Stimulated activated effector memory CD8-positive, alpha-beta T cell treated with anti-CD3 and anti-CD28 coated beads, Interleukin-12 subunit alpha, Interleukin-12 subunit beta, amount 100 ng/mL, for 72 hours (primary cell): ENCODE results near the gene MIEF2.

Experiments
- ATAC-seq: fragments of 150-1000 bp; cut with Tn5 transposase; 2 replicates; pipeline ENCODE4 v1.10.0; 2021
- DNase-seq, 2 donors: peaks; one replicate each; pipeline ENCODE4 v3.0.0; 2021 to 2022; ENCODE audit warnings: low spot score in 2 of 2
- H3K27ac Mint-ChIP-seq: one replicate; pipeline ENCODE4 v1.8.0; 2022; ENCODE audit warnings: mild to moderate bottlenecking, mixed read lengths
- H3K36me3 Mint-ChIP-seq: one replicate; pipeline ENCODE4 v1.8.0; 2022; ENCODE audit warnings: mild to moderate bottlenecking, mixed read lengths
- H3K4me1 Mint-ChIP-seq: one replicate; pipeline ENCODE4 v1.8.0; 2022; ENCODE audit warnings: mixed read lengths
- H3K4me3 Mint-ChIP-seq: one replicate; pipeline ENCODE4 v1.8.0; 2022; ENCODE audit warnings: mild to moderate bottlenecking, mixed read lengths
- H3K9me3 Mint-ChIP-seq: one replicate; pipeline ENCODE4 v1.8.0; 2022; ENCODE audit warnings: mixed read lengths

MIEF2 gene

GRCh38 chr17:18257982-18258355 is 2.5 kb upstream of the MIEF2 start:
- Mint-ChIP-seq H3K27ac (peak overlapping the region; percentile 97), H3K4me3 (peak overlapping the region; percentile 98), H3K36me3 (peaks cover 49% of the 10 kb centered on the region), H3K4me1 (peaks cover 41% of the 10 kb centered on the region), H3K9me3 (no peaks in the 10 kb centered on the region)
- DNase-seq, result peak; percentile 43 to 82
- ATAC-seq, result peak; percentile 67

GRCh38 chr17:18258356-18259038 is 2.0 kb upstream of the MIEF2 start, which contains the start of gene FLII:
Gene FLII, minus strand, starts transcription at chr17:18258738. Its CDS starts 48 bp downstream, at chr17:18258690.
- peak; percentile 57 for ATAC-seq
- H3K4me1 Mint-ChIP-seq, result peaks cover 41% of the 10 kb centered on the region
- DNase-seq, result peak; percentile 51 to 74
- H3K4me3 Mint-ChIP-seq, result peak within 1 kb of the TSS; percentile 98
- no peaks in the 10 kb centered on the region for H3K9me3 Mint-ChIP-seq
- peaks cover 44% of the 10 kb centered on the region for H3K36me3 Mint-ChIP-seq
- H3K27ac Mint-ChIP-seq, result peak within 1 kb of the TSS; percentile 97

GRCh38 chr17:18259621-18260331 is 686 bp upstream of the MIEF2 start:
- H3K9me3 Mint-ChIP-seq, result no peaks in the 10 kb centered on the region
- DNase-seq, result no peak
- peaks cover 34% of the 10 kb centered on the region for H3K36me3 Mint-ChIP-seq
- no peak for ATAC-seq
- peak overlapping the region; percentile 98 for H3K4me3 Mint-ChIP-seq
- peak overlapping the region; percentile 87 for H3K27ac Mint-ChIP-seq
- H3K4me1 Mint-ChIP-seq, result peaks cover 41% of the 10 kb centered on the region

- DNase-seq, result peak in 1 of 2 donors; percentile 33
- H3K4me1 Mint-ChIP-seq, result peaks cover 38% of the 10 kb centered on the region
- peaks cover 20% of the 10 kb centered on the region for H3K36me3 Mint-ChIP-seq
Measured at GRCh38 chr17:18261146-18261515, 669 bp downstream of the MIEF2 start.

DNA sequence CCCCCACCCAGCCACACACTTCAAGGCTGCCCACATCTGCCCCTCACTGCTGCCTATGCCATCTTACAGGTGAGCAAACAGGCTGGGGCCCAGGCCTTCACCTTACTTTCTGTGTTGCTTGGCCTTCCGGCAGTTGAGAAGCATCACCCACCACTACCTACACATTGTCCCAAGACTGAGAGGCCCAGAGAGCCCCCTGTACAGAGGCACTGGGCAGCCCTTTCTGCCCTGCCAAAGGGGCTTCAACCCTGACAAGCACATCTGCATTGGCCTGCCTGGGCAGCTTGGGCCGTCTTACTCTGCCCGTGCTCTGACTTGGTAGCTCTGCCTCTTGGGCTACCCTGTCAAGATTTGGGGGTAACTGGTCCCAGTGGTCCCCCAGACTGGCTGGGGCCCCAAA is 1.2 kb downstream of the MIEF2 start:
- peaks cover 33% of the 10 kb centered on the region for H3K4me1 Mint-ChIP-seq

More at GRCh38 chr17:18261146-18261515, 669 bp downstream of the MIEF2 start:
- Mint-ChIP-seq H3K9me3 (no peaks in the 10 kb centered on the region), H3K4me3 (peak overlapping the region; percentile 98), H3K27ac (peak overlapping the region; percentile 87)
- ATAC-seq, result peak; percentile 46

DNA sequence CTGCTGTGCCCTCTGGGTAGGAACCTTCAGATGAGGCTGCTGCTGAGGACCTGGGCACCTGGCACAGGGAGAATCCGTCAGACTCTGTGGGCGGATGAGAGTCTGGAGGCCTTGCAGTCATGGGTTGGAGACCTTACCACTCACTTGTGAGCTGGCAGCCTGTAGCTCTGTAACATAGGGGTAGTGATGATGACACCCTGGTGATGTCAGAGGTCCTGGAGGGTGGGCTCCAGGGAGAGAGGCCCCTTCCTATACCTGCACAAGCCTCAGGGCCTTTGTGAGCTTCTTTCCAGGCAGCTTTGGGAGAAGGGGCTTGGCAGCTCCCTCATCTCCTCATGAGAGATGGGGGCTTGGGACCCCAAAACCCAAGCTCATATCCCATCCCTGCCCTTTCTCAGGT is 1.6 kb downstream of the MIEF2 start:
- H3K4me3 Mint-ChIP-seq, result peak overlapping the region; percentile 98
- no peak for DNase-seq

More for the DNA sequence above, 1.2 kb downstream of the MIEF2 start:
- H3K27ac Mint-ChIP-seq, result peak overlapping the region; percentile 87
- peak overlapping the region; percentile 98 for H3K4me3 Mint-ChIP-seq
- no peak for DNase-seq
- no peaks in the 10 kb centered on the region for H3K9me3 Mint-ChIP-seq
- ATAC-seq, result no peak
- peaks cover 15% of the 10 kb centered on the region for H3K36me3 Mint-ChIP-seq

DNA sequence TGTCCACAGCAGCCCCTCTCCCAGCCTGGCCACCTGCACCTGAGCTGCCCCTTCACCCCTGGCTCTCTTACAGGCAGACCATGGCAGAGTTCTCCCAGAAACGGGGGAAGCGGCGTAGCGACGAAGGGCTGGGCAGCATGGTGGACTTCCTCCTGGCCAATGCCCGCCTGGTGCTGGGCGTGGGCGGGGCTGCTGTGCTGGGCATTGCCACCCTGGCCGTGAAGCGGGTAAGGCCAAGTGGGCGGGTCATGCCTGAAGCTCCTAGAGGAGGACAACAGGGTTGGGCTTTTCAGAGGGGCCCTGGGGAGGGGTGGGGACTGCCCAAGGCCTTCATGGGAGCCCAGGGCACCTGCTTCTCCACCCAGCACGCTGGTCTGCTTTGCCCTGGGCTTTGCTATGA is 2.2 kb downstream of the MIEF2 start:
- H3K4me1 Mint-ChIP-seq, result peaks cover 28% of the 10 kb centered on the region
- H3K4me3 Mint-ChIP-seq, result peak overlapping the region; percentile 98
- H3K9me3 Mint-ChIP-seq, result no peaks in the 10 kb centered on the region
- ATAC-seq (no peak), DNase-seq (no peak)
- peaks cover 5% of the 10 kb centered on the region for H3K36me3 Mint-ChIP-seq
- peak overlapping the region; percentile 87 for H3K27ac Mint-ChIP-seq

More for the DNA sequence above, 1.6 kb downstream of the MIEF2 start:
- Mint-ChIP-seq H3K9me3 (no peaks in the 10 kb centered on the region), H3K36me3 (peaks cover 10% of the 10 kb centered on the region), H3K4me1 (peaks cover 28% of the 10 kb centered on the region), H3K27ac (peak overlapping the region; percentile 87)
- no peak for ATAC-seq

DNA sequence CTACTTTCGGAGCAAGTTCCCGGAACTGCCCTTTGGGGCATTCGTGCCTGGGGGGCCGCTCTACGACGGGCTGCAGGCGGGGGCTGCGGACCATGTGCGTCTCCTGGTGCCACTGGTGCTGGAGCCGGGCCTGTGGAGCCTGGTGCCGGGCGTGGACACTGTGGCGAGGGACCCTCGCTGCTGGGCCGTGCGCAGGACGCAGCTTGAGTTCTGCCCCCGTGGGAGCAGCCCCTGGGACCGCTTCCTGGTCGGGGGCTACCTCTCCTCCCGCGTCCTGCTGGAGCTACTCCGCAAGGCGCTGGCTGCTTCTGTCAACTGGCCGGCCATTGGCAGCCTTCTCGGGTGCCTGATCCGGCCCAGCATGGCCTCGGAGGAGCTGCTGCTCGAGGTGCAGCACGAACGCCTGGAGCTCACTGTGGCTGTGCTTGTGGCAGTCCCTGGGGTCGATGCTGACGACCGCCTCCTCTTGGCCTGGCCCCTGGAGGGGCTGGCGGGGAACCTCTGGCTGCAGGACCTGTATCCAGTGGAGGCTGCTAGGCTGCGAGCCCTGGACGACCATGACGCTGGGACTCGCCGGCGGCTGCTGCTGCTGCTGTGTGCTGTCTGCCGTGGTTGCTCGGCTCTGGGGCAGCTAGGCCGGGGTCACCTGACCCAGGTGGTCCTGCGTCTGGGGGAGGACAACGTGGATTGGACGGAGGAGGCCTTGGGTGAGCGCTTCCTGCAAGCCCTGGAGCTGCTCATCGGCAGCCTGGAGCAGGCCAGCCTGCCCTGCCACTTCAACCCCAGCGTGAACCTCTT is 3.6 kb downstream of the MIEF2 start:
- no peak overlapping the region for H3K27ac Mint-ChIP-seq
- H3K4me3 Mint-ChIP-seq, result no peak overlapping the region
- ATAC-seq, result no peak

DNA sequence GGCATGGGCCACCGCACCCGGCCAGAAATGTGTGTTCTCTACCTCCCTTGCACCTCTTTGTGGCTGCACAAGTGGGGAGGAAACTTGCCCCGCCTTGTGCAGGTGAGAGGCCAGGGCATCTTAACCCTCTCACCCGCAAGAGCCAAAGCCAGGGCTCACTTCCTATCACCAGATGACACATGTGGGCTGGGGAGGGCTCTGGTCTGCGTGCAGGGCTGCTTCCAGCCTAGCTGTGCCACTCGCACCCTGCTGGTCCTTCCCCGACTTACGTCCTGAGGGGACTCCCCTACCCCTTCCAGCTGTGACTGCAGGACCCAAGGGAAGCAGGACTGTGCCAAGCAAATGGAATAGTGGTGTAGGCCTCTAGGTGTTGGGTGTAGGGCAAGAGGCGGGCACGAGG is 6.9 kb downstream of the MIEF2 start:
- ATAC-seq, result peak; percentile 74
- peak overlapping the region; percentile 40 for H3K27ac Mint-ChIP-seq

More for the DNA sequence above, 3.6 kb downstream of the MIEF2 start:
- Mint-ChIP-seq H3K36me3 (no peaks in the 10 kb centered on the region), H3K4me1 (peaks cover 28% of the 10 kb centered on the region), H3K9me3 (no peaks in the 10 kb centered on the region)
- DNase-seq, result no peak

GRCh38 chr17:18267927-18268711 is 7.7 kb downstream of the MIEF2 start:
- no peak for DNase-seq
- Mint-ChIP-seq H3K36me3 (peaks cover 12% of the 10 kb centered on the region), H3K4me1 (peaks cover 10% of the 10 kb centered on the region), H3K9me3 (no peaks in the 10 kb centered on the region), H3K27ac (peak overlapping the region; percentile 40), H3K4me3 (no peak overlapping the region)
- ATAC-seq, result peak; percentile 66

More for the DNA sequence above, 6.9 kb downstream of the MIEF2 start:
- DNase-seq, result no peak
- no peaks in the 10 kb centered on the region for H3K9me3 Mint-ChIP-seq
- H3K36me3 Mint-ChIP-seq, result peaks cover 5% of the 10 kb centered on the region
- no peak overlapping the region for H3K4me3 Mint-ChIP-seq
- H3K4me1 Mint-ChIP-seq, result peaks cover 10% of the 10 kb centered on the region

DNA sequence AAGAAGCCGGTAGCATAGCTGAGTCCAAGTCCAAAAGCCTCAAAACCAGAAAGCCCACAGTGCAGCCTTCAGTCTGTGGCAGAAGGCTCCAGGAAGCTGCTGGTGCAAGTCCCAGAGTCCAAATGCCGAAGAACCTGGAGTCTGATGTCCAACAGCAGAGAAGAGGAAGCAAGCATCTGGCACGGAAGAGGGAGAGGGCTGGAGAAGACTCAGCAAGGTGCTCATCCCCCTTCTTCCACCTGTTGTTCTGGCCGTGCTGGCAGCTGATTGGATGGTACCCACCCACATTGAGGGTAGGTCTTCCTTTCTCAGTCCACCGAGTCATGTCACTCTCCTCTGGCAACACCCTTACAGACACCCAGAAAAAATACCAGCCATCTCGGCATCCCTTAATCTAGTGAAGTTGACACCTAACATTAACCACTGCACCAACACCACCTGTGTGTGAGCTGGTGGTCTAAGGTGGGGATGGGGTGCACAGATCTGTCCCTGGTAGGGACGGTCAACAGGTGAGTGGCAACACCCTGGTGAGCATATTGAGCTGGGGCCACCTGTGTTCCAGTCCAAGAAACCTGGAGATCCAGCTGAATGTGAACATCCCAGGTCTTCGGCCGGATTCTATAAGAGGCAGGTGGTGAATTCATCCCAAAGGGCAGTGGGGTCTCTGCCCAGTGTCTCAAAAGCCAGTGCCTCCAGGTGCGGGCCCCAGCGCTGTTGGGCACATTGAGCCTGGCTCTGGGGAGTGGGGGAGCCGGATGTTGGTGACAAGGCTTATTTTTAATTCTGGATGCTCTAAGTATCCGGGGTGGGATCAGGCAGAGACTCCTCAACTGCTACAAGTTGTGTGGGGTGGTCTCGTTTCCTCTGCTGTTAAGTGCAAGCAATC is 9.8 kb downstream of the MIEF2 start:
- H3K9me3 Mint-ChIP-seq, result no peaks in the 10 kb centered on the region
- no peak for ATAC-seq
- peaks cover 34% of the 10 kb centered on the region for H3K36me3 Mint-ChIP-seq
- no peak overlapping the region for H3K4me3 Mint-ChIP-seq
- DNase-seq, result no peak
- peaks cover 10% of the 10 kb centered on the region for H3K4me1 Mint-ChIP-seq
- H3K27ac Mint-ChIP-seq, result no peak overlapping the region

DNA sequence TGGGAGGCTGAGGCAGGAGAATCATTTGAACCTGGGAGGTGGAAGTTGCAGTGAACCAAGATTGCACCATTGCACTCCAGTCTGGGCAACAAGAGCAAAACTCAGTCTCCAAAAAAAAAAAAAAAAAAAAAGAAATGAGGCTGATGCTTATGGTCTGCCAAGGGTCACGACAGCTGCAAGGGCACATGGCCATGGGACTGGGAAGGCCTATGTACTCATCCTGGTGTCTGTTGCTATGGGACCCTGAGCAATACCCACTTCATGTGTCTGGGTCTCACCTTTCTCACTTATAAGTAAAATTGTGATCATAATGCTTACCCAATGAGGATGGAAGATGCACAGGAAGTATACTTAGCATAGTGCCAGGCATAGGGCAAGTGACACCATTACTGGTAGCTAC is 16.6 kb downstream of the MIEF2 start:
- no peaks in the 10 kb centered on the region for H3K9me3 Mint-ChIP-seq
- H3K27ac Mint-ChIP-seq, result no peak overlapping the region
- H3K4me3 Mint-ChIP-seq, result no peak overlapping the region
- ATAC-seq, result no peak
- no peak for DNase-seq
- peaks cover 100% of the 10 kb centered on the region for H3K36me3 Mint-ChIP-seq
- H3K4me1 Mint-ChIP-seq, result no peaks in the 10 kb centered on the region

- Mint-ChIP-seq H3K4me1 (no peaks in the 10 kb centered on the region), H3K36me3 (peaks cover 100% of the 10 kb centered on the region), H3K9me3 (no peaks in the 10 kb centered on the region), H3K27ac (no peak overlapping the region), H3K4me3 (no peak overlapping the region)
- ATAC-seq (no peak), DNase-seq (no peak)
Measured at GRCh38 chr17:18278867-18279266, 18.4 kb downstream of the MIEF2 start.

- Mint-ChIP-seq H3K4me3 (no peak overlapping the region), H3K36me3 (peaks cover 100% of the 10 kb centered on the region), H3K9me3 (no peaks in the 10 kb centered on the region), H3K27ac (no peak overlapping the region), H3K4me1 (no peaks in the 10 kb centered on the region)
- DNase-seq (no peak), ATAC-seq (no peak)
Measured at GRCh38 chr17:18280249-18280648, 19.8 kb downstream of the MIEF2 start.
